HG02973 (cell line): ENCODE measurements around the gene GABRR2.
"Not testable (repeated sequence)": the region's sequence is repeated elsewhere in the genome, so short reads cannot be mapped to it uniquely, and the experiment has no call there.

ENCODE experiments used
- ATAC-seq: cut with Tn5 transposase; IDR thresholded peaks from one replicate; pipeline ENCODE4 v1.9.1; 2021; ENCODE audit warnings: moderate library complexity; ENCODE audit not compliant: unreplicated experiment

The GABRR2 gene

DNA sequence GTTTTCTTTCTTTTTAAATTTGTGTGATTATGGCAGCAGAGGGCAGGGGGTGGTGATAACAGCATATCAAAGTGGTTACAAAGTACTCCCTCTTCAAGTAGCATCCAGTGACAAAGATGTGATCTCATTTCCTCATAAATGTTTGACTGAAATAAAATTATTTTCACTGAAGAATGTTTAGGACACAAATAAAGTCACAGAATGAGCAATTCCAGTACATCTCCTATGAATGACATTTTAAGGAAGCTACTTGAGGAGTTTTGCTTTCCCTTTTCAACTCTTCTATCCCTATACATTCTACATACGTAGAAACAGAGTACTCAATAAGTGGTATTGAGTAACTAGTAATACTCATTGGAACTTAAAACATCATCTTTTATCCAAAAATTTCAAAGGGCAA lies 13.9 kb upstream of the GABRR2 start:
- ATAC-seq = no peak

DNA sequence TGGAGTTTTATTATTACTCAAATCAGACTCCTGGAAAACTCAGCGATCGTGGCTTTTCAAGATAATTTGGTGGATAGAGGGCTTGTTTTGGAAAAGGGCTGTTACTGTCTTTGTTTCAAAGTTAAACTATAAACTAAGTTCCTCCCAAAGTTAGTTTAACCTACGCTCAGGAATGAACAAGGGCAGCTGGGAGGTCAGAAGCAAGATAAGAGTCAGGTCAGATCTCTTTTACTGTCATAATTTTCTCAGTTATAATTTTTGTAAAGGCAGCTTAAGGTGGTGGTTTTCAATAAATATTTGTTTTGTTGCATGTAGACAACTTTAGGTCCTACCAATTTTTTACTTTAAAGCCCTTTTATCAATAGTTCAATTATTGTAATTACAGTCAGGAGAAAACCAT lies 9.2 kb upstream of the GABRR2 start:
- ATAC-seq = no peak

- no peak for ATAC-seq
These were observed 8.4 kb upstream of the GABRR2 start for GRCh38 chr6:89323511-89323971.

- ATAC-seq = peak; percentile 73
These were observed 6.3 kb upstream of the GABRR2 start for GRCh38 chr6:89321131-89321970.

DNA sequence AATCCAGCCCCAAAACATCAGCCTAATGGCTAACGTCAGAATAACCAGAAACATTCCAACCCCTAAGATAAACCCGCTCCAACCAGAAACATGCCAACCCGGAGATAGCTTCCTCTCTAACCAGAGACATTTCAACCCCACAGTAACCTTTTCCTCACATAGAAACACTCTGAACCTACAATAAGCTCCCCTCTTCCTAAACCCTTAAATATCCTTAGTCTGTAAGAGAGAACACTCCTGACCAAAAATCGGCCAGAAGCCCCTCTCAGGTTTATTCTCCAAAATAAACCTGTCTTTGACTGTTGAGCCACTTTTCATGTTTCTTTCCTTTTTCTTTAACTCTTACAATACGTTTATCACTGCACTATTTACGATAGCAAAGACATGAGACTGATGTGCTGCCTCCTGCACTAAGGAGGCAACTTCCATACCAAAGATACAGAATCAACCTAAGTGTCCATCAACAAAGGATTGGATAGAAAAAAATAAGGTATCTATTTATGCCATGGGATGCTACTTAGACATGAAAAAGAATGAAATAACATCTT lies 5.0 kb upstream of the GABRR2 start:
- no peak for ATAC-seq

GRCh38 chr6:89317067-89317466 lies 2.0 kb upstream of the GABRR2 start:
- ATAC-seq = no peak

- no peak for ATAC-seq
These were observed 407 bp downstream of the GABRR2 start for GRCh38 chr6:89314692-89315091.

GRCh38 chr6:89313006-89313405 lies 2.1 kb downstream of the GABRR2 start:
- no peak for ATAC-seq

- ATAC-seq = no peak
These were observed 3.1 kb downstream of the GABRR2 start for GRCh38 chr6:89311853-89312531.

GRCh38 chr6:89311530-89311852 lies 3.6 kb downstream of the GABRR2 start:
- ATAC-seq = no peak

DNA sequence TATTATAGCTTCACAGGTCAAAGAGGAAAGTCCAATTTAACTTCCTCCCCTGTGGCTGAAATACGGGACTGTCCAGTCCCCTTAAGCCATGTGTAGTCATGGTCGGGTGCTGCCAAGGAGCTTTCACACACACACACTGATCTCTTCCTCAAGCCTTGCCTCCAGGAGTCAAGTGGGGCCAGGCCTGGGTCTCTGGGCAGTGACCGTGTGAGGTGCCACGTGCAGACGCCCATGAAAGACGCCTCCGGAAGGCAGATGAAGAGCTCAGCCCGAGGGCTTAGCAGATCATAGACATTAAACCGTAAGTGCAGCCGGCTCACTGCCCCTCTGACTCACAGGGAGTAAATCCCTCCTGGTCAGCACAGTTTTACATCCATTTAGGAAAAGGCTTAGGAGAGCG lies 4.2 kb downstream of the GABRR2 start:
- ATAC-seq = no peak

DNA sequence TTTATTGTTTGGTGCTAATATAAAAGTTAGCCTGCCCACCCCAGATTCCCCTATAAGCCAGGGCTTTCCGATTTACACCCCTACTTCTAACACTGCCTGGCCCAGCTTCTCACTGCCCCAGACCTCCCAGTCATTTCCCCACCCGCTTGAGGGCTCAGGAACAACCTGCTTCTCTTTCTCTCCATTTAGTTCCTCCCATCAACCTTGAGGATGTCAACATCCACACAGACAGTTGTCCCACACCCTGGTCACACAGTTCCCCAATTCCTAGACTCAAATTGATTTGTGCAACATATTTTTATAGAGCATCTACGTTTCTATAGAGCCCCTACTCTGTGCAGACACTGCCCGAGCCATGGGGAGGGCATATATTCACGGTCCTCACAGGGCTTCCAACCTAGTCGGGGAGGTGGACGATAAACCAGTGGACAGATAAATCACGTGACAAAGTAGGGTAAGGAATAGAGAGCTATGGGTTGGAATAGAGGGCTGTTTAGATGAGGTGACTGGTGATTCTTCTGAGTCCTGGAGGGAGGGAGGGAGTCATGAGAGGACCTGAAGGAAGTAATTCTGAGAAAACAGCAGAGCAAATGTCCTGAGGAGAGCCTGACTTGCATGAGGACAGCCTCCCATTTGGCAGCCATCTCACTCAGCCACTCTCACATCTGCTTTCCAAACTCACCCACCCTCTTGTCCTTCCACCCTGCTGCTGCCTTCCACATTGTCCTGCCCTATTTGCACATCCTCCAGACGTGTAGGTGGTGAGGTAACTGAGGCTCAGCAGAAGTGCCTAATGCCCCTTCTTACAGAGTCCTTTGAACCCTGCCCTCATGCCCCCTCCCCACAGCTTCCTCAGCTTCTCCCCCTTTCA lies 6.3 kb downstream of the GABRR2 start:
- ATAC-seq = no peak

- not testable (repeated sequence) for ATAC-seq
These were observed 10.6 kb downstream of the GABRR2 start for GRCh38 chr6:89304517-89304916.

DNA sequence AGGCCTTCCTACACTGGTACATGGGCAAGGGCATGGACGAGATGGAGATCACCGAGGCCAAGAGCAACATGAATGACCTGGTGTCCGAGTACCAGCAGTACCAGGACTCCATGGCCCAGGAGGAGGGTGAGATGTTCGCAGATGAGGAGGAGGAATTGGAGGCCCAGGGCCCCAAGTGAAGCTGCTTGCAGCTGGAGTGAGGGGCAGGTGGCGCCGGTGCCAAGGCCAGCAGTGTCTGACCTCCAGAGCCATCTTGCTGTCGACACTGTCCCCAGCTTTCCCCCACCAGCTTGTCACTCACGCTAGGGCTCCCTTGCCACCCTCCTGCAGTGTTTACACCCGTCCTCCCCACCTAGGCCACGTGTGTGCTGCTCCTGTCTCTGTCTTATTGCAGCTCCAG lies 12.2 kb downstream of the GABRR2 start:
- no peak for ATAC-seq

- ATAC-seq = no peak
These were observed 12.8 kb downstream of the GABRR2 start for GRCh38 chr6:89302195-89302770.

GRCh38 chr6:89301586-89302194 lies 13.4 kb downstream of the GABRR2 start:
- no peak for ATAC-seq

DNA sequence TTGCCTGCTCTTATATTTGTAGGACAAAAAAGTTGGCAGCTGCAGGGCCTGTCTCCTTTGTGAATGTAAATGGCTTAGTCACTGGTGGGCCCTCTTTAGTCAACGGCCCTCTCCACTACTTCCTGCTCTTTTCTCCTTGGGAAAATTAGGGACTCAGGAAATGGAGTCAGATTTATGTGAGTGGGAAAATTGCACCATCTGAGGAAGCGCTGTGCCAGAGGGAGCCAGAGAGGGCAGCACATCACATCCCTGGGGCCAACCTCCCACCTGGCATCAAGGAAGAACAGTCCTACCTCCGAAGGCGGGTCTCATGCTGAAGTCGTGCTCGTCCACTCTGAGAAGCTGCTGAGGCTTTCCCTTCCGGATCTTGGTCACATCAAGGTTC lies 15.6 kb downstream of the GABRR2 start:
- ATAC-seq = no peak

DNA sequence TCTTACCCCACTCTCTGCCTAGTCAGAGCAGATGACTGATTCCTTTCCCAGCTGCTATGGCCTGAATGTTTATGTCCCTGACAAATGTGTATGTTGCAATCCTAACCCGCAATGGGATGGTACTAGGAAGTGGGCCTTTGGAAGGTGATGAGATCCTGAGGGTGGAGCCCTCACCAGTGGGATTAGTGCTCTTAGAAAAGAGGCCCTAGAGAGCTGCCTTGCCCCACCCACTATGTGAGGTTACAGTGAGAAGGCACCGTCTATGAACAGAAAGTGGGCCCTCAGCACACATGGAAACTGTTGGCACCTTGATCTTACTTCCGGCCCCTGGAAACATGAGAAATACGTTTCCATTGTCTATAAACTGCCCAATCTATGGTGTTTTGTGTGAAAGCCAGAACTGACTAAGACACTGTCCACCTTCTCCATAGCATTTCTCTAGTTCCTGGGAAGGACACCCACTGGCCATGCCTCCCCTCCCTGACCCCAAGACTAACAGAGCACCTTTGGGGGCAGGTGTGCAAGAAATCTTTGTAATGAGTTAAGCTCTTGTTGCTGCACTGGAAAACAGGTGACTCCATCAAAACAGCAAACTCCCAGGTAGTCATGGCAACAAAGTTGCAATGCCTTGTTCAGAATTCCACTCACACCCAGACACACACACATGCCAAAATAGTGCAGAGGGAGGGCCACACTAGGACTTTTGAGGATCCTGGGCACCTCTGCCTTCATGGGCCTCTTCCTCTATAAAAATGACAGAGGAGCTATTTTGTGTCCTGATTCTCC lies 16.2 kb downstream of the GABRR2 start:
- peak; percentile 32 for ATAC-seq

DNA sequence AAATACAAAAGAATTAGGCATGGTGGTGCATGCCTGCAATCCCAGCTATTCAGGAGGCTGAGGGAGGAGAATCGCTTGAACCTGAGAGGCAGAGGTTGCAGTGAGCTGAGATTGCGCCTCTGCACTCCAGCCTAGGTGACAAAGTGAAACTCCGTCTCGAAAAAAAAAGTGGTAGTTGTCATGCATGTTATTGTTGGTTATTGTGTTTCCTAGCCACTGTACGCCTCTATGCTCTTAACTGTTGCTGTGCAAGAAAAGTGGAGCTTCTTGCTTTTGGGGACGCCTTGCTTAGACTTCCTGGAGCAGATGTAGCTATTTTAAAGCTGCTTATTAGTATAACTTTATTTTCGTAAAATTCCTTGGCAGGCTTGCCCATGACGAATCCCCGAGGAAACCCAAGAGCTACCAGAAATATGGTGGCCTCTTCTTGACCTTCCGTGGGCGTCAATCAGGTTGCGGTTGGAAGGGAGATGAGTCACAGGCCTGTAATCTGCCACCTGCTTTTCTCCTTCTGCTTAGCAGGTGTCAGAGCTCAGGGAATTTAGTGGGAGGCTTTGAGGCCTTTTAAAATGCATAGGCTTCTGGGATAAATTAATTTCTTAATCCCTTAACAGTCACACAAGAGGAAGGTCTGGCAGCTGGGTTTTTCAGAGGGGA lies 17.3 kb downstream of the GABRR2 start:
- ATAC-seq = peak; percentile 89
